ENCODE results near the gene CWC22.

GRCh38 chr2:179911569-179911968 lies 95.5 kb downstream of the CWC22 start:
- TF ChIP-seq, protein P1, sequence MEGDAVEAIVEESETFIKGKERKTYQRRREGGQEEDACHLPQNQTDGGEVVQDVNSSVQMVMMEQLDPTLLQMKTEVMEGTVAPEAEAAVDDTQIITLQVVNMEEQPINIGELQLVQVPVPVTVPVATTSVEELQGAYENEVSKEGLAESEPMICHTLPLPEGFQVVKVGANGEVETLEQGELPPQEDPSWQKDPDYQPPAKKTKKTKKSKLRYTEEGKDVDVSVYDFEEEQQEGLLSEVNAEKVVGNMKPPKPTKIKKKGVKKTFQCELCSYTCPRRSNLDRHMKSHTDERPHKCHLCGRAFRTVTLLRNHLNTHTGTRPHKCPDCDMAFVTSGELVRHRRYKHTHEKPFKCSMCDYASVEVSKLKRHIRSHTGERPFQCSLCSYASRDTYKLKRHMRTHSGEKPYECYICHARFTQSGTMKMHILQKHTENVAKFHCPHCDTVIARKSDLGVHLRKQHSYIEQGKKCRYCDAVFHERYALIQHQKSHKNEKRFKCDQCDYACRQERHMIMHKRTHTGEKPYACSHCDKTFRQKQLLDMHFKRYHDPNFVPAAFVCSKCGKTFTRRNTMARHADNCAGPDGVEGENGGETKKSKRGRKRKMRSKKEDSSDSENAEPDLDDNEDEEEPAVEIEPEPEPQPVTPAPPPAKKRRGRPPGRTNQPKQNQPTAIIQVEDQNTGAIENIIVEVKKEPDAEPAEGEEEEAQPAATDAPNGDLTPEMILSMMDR (IDR thresholded peaks at IDR 0.05; ENCODE audit: low read length) = no peak
- no peak for TF ChIP-seq EZH2phosphoT487 (IDR thresholded peaks at IDR 0.05; ENCODE audit: low read length)
- TF ChIP-seq EZH2 (optimal IDR thresholded peaks at IDR 0.05; ENCODE audit: low read depth, low read length) = no peak

Data from MM.1S (cell line).